Muscle layer of colon (tissue), 2 donors: ENCODE results near the gene DOCK11.
"Not testable (repeated sequence)": the region's sequence is repeated elsewhere in the genome, so short reads cannot be mapped to it uniquely, and the experiment has no call there.

Source experiments
- H3K27ac ChIP-seq: one replicate; pipeline ENCODE4 v1.7.0; 2013; ENCODE audit warnings: low read depth, mild to moderate bottlenecking, low read length, moderate library complexity
- H3K27me3 ChIP-seq, 2 donors: one replicate each; pipeline ENCODE4 v1.7.0; 2013; ENCODE audit warnings: low read length in 2 of 2, mild to moderate bottlenecking in 2 of 2; ENCODE audit not compliant: insufficient read depth in 2 of 2, control insufficient read depth in 1 of 2
- H3K36me3 ChIP-seq: one replicate; pipeline ENCODE4 v1.7.0; 2013; ENCODE audit warnings: mild to moderate bottlenecking, low read length; ENCODE audit not compliant: insufficient read depth
- H3K4me1 ChIP-seq: one replicate; pipeline ENCODE4 v1.7.0; 2013; ENCODE audit warnings: mild to moderate bottlenecking, low read length; ENCODE audit not compliant: insufficient read depth
- H3K4me3 ChIP-seq, 2 donors: one replicate each; pipeline ENCODE4 v1.7.0; 2013; ENCODE audit warnings: low read length in 2 of 2, low read depth in 1 of 2, mild to moderate bottlenecking in 1 of 2, moderate library complexity in 1 of 2
- H3K9ac ChIP-seq: one replicate; pipeline ENCODE4 v1.7.0; 2013; ENCODE audit warnings: low read length
- H3K9me3 ChIP-seq: one replicate; pipeline ENCODE4 v1.7.0; 2013; ENCODE audit warnings: mild to moderate bottlenecking, low read length
- donor health status: abdominal sarcoma.
- donor health status: Adenocarcinoma of cecum.

DOCK11 gene

DNA sequence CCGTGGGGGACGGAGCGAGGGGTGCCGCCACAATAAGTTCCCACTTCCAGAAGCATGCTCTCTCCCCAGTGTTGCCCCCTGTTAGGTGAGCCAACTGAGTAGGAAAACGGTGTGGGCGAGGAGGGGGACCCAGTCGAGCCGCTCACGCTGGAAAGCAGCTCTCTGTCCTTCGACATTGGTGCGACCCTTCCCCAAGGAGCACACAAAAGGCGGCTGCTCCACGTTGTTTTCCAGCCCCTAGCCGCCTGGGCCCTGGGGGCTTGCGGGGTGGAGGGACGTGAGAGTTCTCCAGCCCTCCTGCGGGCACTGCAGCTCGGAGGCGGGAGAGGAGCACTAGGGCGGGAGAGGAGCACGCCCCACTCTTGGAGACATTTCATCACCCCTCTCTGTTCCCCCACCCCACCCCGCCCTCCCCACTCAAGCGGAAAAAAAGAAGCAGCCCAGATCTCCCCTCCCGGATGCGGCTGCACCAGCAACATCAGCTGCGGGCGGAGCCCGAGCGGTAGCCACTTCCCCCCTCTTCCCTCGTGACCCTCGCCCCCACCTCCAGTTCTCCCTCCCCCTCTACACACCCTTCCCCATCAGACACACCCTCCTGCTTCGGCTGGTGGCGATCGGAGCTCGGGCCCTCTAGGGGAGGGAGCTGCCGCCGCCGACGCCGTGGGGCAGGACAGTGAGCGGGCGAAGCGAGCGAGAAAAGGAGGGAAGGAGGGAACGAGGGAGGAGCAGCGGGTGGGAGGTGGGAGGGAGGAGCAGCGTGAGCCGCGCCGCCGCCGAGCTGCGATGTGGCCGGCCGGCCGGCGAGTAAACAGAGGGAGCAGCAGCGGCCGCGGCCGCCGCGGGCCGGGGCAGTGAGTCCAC, at the start of gene DOCK11:
TSS of gene DOCK11 (plus strand) at position 755 of the 861 bp plus-strand sequence. CDS start 157 bp downstream, outside the sequence.
- peak within 1 kb of the TSS; percentile 68 for H3K9ac ChIP-seq
- H3K27ac ChIP-seq, result peak within 1 kb of the TSS; percentile 56
- no peaks in the 10 kb centered on the region for H3K9me3 ChIP-seq
- no peaks in the 10 kb centered on the region for H3K36me3 ChIP-seq
- peak within 1 kb of the TSS; percentile 74 to 77 for H3K4me3 ChIP-seq
- peaks cover 0 to 12% of the 10 kb centered on the region in 2 donors for H3K27me3 ChIP-seq
- peaks cover 4% of the 10 kb centered on the region for H3K4me1 ChIP-seq

DNA sequence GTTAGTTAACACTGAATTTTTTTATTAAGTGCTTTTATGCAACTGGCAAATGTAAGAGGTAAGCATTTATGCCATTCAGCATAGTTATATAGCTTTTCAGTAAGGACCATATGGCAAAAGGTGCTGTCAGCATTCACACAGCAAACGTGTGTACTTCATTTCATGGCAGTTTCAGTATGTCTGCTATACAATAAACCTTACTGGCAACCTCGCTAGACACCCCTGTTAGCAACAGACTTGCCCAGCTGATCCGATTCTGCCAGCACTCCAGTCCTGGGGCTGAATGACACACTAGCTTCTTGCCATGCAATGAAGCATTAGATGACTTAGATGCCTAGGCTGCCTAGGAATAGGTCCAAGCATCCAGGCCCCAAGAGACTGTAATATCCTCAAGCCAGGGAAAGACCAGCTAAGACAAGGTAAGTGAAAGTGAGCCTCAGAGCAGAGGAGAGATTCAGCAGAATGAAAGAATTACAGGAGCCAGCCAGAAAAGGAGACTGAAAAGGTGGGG, 47.3 kb upstream of the DOCK11 start:
- Histone ChIP-seq H3K27ac (no peak overlapping the region), H3K9ac (no peak overlapping the region), H3K9me3 (no peaks in the 10 kb centered on the region), H3K36me3 (no peaks in the 10 kb centered on the region), H3K27me3 (no peaks in the 10 kb centered on the region), H3K4me1 (no peaks in the 10 kb centered on the region), H3K4me3 (no peak overlapping the region)

DNA sequence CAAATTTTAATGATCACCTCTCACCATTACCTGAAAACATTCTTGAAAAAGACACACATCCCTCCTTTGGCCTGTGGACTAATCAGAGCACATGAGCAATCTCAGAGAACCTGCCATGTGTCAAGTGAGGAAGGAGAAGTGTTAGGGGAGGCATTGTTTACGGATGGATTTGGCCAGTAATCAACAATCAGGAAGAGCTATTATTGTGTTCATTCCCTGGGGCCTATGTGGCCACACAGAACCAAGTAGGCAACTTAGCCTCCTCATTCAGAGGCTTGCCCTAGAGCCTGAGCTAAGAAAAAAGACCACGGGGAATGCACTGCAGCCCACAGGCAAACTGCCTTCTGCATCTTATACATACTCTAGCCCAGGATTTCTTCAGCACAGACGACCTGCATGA, 40.6 kb upstream of the DOCK11 start:
- H3K9me3 ChIP-seq, result no peaks in the 10 kb centered on the region
- H3K27me3 ChIP-seq, result no peaks in the 10 kb centered on the region
- no peak overlapping the region for H3K27ac ChIP-seq
- no peaks in the 10 kb centered on the region for H3K4me1 ChIP-seq
- no peak overlapping the region for H3K9ac ChIP-seq
- no peak overlapping the region for H3K4me3 ChIP-seq
- H3K36me3 ChIP-seq, result no peaks in the 10 kb centered on the region

GRCh38 chrX:118459494-118459893, 36.1 kb upstream of the DOCK11 start:
- H3K9me3 ChIP-seq, result no peaks in the 10 kb centered on the region
- no peak overlapping the region for H3K9ac ChIP-seq
- H3K4me3 ChIP-seq, result no peak overlapping the region
- no peaks in the 10 kb centered on the region for H3K27me3 ChIP-seq
- no peaks in the 10 kb centered on the region for H3K36me3 ChIP-seq
- H3K4me1 ChIP-seq, result no peaks in the 10 kb centered on the region
- no peak overlapping the region for H3K27ac ChIP-seq

DNA sequence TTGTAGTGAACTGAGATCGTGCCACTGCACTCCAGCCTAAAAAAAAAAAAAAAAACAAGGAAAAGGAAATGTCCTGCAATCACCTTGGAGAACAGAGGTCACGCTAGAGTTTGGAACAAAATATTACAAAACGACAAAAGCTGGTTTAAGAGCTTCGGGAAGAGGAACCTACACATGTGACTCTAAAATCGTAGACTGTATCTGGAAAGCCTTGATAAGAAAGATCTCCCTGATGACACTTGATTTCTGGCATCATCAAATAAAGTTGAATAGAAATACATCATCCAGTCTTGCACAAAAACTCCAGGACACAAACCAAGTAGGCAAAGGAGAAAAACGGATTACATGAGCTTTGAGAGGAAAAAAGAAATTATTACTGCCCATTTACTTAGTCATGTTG, 31.1 kb upstream of the DOCK11 start:
- Histone ChIP-seq H3K4me1 (no peaks in the 10 kb centered on the region), H3K27me3 (no peaks in the 10 kb centered on the region), H3K9ac (no peak overlapping the region), H3K27ac (no peak overlapping the region), H3K36me3 (no peaks in the 10 kb centered on the region), H3K9me3 (no peaks in the 10 kb centered on the region), H3K4me3 (no peak overlapping the region)

GRCh38 chrX:118468122-118468521, 27.5 kb upstream of the DOCK11 start:
- H3K27ac ChIP-seq, result no peak overlapping the region
- no peak overlapping the region for H3K9ac ChIP-seq
- no peaks in the 10 kb centered on the region for H3K4me1 ChIP-seq
- no peaks in the 10 kb centered on the region for H3K27me3 ChIP-seq
- no peaks in the 10 kb centered on the region for H3K36me3 ChIP-seq
- no peaks in the 10 kb centered on the region for H3K9me3 ChIP-seq
- H3K4me3 ChIP-seq, result no peak overlapping the region

- H3K4me1 ChIP-seq, H3K36me3 ChIP-seq, H3K9me3 ChIP-seq, H3K27ac ChIP-seq, H3K27me3 ChIP-seq, H3K4me3 ChIP-seq, H3K9ac ChIP-seq: not testable (repeated sequence)
Measured at GRCh38 chrX:118470721-118471347, 24.8 kb upstream of the DOCK11 start.

- Histone ChIP-seq H3K4me3 (no peak overlapping the region), H3K4me1 (no peaks in the 10 kb centered on the region), H3K9ac (no peak overlapping the region), H3K27ac (no peak overlapping the region), H3K27me3 (no peaks in the 10 kb centered on the region), H3K9me3 (no peaks in the 10 kb centered on the region), H3K36me3 (no peaks in the 10 kb centered on the region)
Measured at GRCh38 chrX:118474586-118474985, 21.0 kb upstream of the DOCK11 start.

- Histone ChIP-seq H3K9ac (no peak overlapping the region), H3K36me3 (no peaks in the 10 kb centered on the region), H3K27ac (no peak overlapping the region), H3K4me3 (no peak overlapping the region), H3K27me3 (no peaks in the 10 kb centered on the region), H3K9me3 (no peaks in the 10 kb centered on the region), H3K4me1 (no peaks in the 10 kb centered on the region)
Measured at GRCh38 chrX:118475903-118476302, 19.7 kb upstream of the DOCK11 start.

DNA sequence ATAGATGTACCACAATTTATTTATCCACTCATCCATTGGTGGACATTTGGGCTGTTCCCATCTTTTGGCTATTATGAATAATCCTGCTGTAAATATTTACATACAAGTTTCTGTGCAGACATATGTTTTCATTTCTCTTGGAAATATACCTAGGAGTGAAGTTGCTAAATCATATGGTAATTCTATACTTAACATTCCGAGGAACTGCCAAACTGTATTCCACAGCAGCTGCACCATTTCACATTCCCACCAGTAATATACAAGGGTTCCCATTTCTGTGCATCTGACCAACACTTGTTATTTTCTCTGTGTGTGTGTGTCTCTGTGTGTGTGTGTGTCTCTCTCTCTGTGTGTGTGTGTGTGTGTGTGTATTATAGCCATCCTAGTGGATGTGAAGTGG, 15.4 kb upstream of the DOCK11 start:
- Histone ChIP-seq H3K4me1 (no peaks in the 10 kb centered on the region), H3K9me3 (no peaks in the 10 kb centered on the region), H3K27ac (no peak overlapping the region), H3K4me3 (no peak overlapping the region), H3K9ac (no peak overlapping the region), H3K36me3 (no peaks in the 10 kb centered on the region), H3K27me3 (no peaks in the 10 kb centered on the region)

- not testable (repeated sequence) for H3K9ac ChIP-seq, H3K36me3 ChIP-seq, H3K4me3 ChIP-seq, H3K4me1 ChIP-seq, H3K27ac ChIP-seq, H3K27me3 ChIP-seq, H3K9me3 ChIP-seq
Measured at GRCh38 chrX:118482384-118482783, 13.2 kb upstream of the DOCK11 start.
